GM23338 (cell line): Measurements from ENCODE around the gene GCN1.

Experiments
- CREB1 ChIP-seq: fragments of 250-450 bp; sonication (Bioruptor Pico); IDR thresholded peaks from 2 replicates; pipeline ENCODE4 v1.5.0; 2020; ENCODE audit warnings: low read depth, mild to moderate bottlenecking, moderate library complexity
- ETS1 ChIP-seq: IDR thresholded peaks from 2 replicates; pipeline ENCODE4 v1.6.1; 2016; ENCODE audit warnings: antibody characterized with exemption
- EZH2 ChIP-seq: fragments of 200-600 bp; sonication (generic); IDR thresholded peaks from one replicate; pipeline ENCODE4 v1.8.0; 2017; ENCODE audit warnings: antibody characterized with exemption, mild to moderate bottlenecking, low read depth; ENCODE audit not compliant: unreplicated experiment
- EZH2phosphoT487 ChIP-seq: fragments of 200-600 bp; sonication (generic); IDR thresholded peaks from one replicate; pipeline ENCODE4 v1.8.1; 2018; ENCODE audit warnings: antibody characterized with exemption; ENCODE audit not compliant: unreplicated experiment
- JUNB ChIP-seq: IDR thresholded peaks from one replicate; pipeline ENCODE4 v1.6.1; 2016; ENCODE audit warnings: antibody characterized with exemption; ENCODE audit not compliant: unreplicated experiment
- NANOG ChIP-seq: IDR thresholded peaks from 2 replicates; pipeline ENCODE4 v1.6.1; 2016; ENCODE audit warnings: antibody characterized with exemption, borderline replicate concordance
- POLR2AphosphoS5 ChIP-seq: IDR thresholded peaks from 2 replicates; pipeline ENCODE4 v1.6.1; 2016; ENCODE audit warnings: antibody characterized with exemption, low read depth
- REST ChIP-seq: IDR thresholded peaks from one replicate; pipeline ENCODE4 v1.6.1; 2018; ENCODE audit warnings: antibody characterized with exemption; ENCODE audit not compliant: unreplicated experiment
- ZNF114 ChIP-seq: fragments of 250-450 bp; sonication (Bioruptor Pico); IDR thresholded peaks from 2 replicates; pipeline ENCODE4 v1.5.0; 2020; ENCODE audit warnings: mild to moderate bottlenecking, moderate library complexity
- ZNF331 ChIP-seq: fragments of 250-450 bp; sonication (Bioruptor Pico); IDR thresholded peaks from 2 replicates; pipeline ENCODE4 v1.5.0; 2020; ENCODE audit warnings: low read depth, mild to moderate bottlenecking, moderate library complexity
- ZNF462 ChIP-seq: fragments of 250-450 bp; sonication (Bioruptor Pico); IDR thresholded peaks from 2 replicates; pipeline ENCODE4 v1.5.0; 2020; ENCODE audit warnings: mild to moderate bottlenecking, moderate library complexity
- TF ChIP-seq, protein P1 (sequence below), 2 experiments: fragments of 200-600 bp in 1 of 2; sonication (generic) in 1 of 2; conservative IDR thresholded peaks; 2 replicates each; pipeline versions ENCODE4 v1.5.1 to v1.6.1; 2016 to 2017; ENCODE audit warnings: antibody characterized with exemption in 2 of 2, low read depth in 2 of 2, mild to moderate bottlenecking in 2 of 2, moderate library complexity in 1 of 2

- TF ChIP-seq CREB1 (no peak), REST (no peak), EZH2 (no peak), EZH2phosphoT487 (no peak), POLR2AphosphoS5 (no peak), ZNF114 (CRISPR knock-in tag) (no peak), ZNF331 (CRISPR knock-in tag) (no peak), ZNF462 (CRISPR knock-in tag) (no peak), ETS1 (no peak), JUNB (no peak), NANOG (no peak)
- TF ChIP-seq, protein P1, sequence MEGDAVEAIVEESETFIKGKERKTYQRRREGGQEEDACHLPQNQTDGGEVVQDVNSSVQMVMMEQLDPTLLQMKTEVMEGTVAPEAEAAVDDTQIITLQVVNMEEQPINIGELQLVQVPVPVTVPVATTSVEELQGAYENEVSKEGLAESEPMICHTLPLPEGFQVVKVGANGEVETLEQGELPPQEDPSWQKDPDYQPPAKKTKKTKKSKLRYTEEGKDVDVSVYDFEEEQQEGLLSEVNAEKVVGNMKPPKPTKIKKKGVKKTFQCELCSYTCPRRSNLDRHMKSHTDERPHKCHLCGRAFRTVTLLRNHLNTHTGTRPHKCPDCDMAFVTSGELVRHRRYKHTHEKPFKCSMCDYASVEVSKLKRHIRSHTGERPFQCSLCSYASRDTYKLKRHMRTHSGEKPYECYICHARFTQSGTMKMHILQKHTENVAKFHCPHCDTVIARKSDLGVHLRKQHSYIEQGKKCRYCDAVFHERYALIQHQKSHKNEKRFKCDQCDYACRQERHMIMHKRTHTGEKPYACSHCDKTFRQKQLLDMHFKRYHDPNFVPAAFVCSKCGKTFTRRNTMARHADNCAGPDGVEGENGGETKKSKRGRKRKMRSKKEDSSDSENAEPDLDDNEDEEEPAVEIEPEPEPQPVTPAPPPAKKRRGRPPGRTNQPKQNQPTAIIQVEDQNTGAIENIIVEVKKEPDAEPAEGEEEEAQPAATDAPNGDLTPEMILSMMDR (conservative IDR thresholded peaks at IDR 0.05; ENCODE audit: low read depth in 2 of 2) = no peak
Observed at GRCh38 chr12:120218680-120219606, 24.4 kb upstream of the GCN1 start.
